DND-41 (cell line): ENCODE results near the gene OR5A2.

Experiments used
- CTCF ChIP-seq: IDR thresholded peaks from 2 replicates; pipeline ENCODE4 v1.5.1; 2012; ENCODE audit warnings: borderline replicate concordance, low read length, moderate library complexity, mild to moderate bottlenecking; ENCODE audit not compliant: poor library complexity, severe bottlenecking; ENCODE audit errors: extremely low read depth
- EZH2 ChIP-seq: IDR thresholded peaks from 3 replicates; pipeline ENCODE4 v1.6.1; 2012; ENCODE audit warnings: borderline replicate concordance, low read depth, mild to moderate bottlenecking, moderate library complexity, low read length, inconsistent platforms; ENCODE audit not compliant: severe bottlenecking

GRCh38 chr11:59436169-59436568 lies 10.0 kb upstream of the OR5A2 start, which contains the start of gene OR5A1:
- no peak for TF ChIP-seq CTCF
- no peak for TF ChIP-seq EZH2
